HG02623 (cell line): ENCODE results near the gene ITPR1.
A peak's percentile ranks its signal among the peaks of the same experiment; 100 is the strongest.

Experiments used
- ATAC-seq: cut with Tn5 transposase; IDR thresholded peaks from one replicate; pipeline ENCODE4 v1.9.1; 2021; ENCODE audit warnings: moderate library complexity; ENCODE audit not compliant: unreplicated experiment

ITPR1 gene

GRCh38 chr3:4864503-4864902 lies 371.4 kb downstream of the ITPR1 start:
- no peak for ATAC-seq

- ATAC-seq: no peak
These were observed 372.6 kb downstream of the ITPR1 start for GRCh38 chr3:4865714-4866113.

- no peak for ATAC-seq
These were observed 373.7 kb downstream of the ITPR1 start for GRCh38 chr3:4866866-4867265.

GRCh38 chr3:4877173-4877787 lies 384.1 kb downstream of the ITPR1 start:
- no peak for ATAC-seq

- ATAC-seq: no peak
These were observed 387.7 kb downstream of the ITPR1 start for GRCh38 chr3:4880850-4881249.

- no peak for ATAC-seq
These were observed 389.4 kb downstream of the ITPR1 start for GRCh38 chr3:4882548-4882947.

GRCh38 chr3:4883011-4883410 lies 389.9 kb downstream of the ITPR1 start:
- no peak for ATAC-seq

- ATAC-seq: no peak
These were observed 391.7 kb downstream of the ITPR1 start for GRCh38 chr3:4884888-4885287.

- ATAC-seq: no peak
These were observed 392.2 kb downstream of the ITPR1 start for GRCh38 chr3:4885316-4885715.

- ATAC-seq: no peak
These were observed 393.3 kb downstream of the ITPR1 start for GRCh38 chr3:4886448-4886847.

- no peak for ATAC-seq
These were observed 394.0 kb downstream of the ITPR1 start for GRCh38 chr3:4887177-4887576.

GRCh38 chr3:4888913-4889846 lies 396.0 kb downstream of the ITPR1 start:
- peak; percentile 78 for ATAC-seq

- ATAC-seq: no peak
These were observed 396.7 kb downstream of the ITPR1 start for GRCh38 chr3:4889896-4890295.

GRCh38 chr3:4894891-4895530 lies 401.9 kb downstream of the ITPR1 start:
- no peak for ATAC-seq

GRCh38 chr3:4895838-4896237 lies 402.7 kb downstream of the ITPR1 start:
- ATAC-seq: no peak
